MCF 10A (cell line): ENCODE results near the gene BIN1. TPM values are rescaled to one million over a fixed set of nuclear protein-coding genes. Genes with fewer than 3 reads are reported as not detected.
A peak's percentile ranks its signal among the peaks of the same experiment; 100 is the strongest.

Source experiments
- Bru-seq: library from RNA; stranded (reverse); fragments of 400-500 nt; gene quantifications from one replicate; lab custom pipeline; 2021; lab: Mats Ljungman, UMichigan
- BruChase-seq, 2 experiments: library from RNA; stranded (reverse); fragments of 400-500 nt; gene quantifications; one replicate each; lab custom pipeline; 2021; lab: Mats Ljungman, UMichigan
- BruUV-seq: library from RNA; stranded (reverse); fragments of 400-500 nt; replicated peaks from 2 replicates; lab custom pipeline; 2021; lab: Mats Ljungman, UMichigan
- CTCF ChIA-PET: fragments of 300-600 bp; sonication (Branson Sonifier 250); formaldehyde crosslinking; extraction: SDS; loops from one replicate; lab custom pipeline; 2021; ENCODE audit warnings: antibody characterized with exemption, inconsistent platforms; lab: Yijun Ruan, JAX
- POLR2A ChIA-PET: fragments of 300-600, 350-650 bp; sonication (Branson Sonifier 250); formaldehyde crosslinking; extraction: SDS; loops from one replicate; lab custom pipeline; 2020; ENCODE audit warnings: antibody characterized with exemption, inconsistent platforms; lab: Yijun Ruan, JAX
- DNase-seq: peaks from one replicate; pipeline ENCODE4 v3.0.0-alpha.2; 2018; ENCODE audit not compliant: unreplicated experiment
- H3K27ac Mint-ChIP-seq: one replicate; pipeline ENCODE4 v1.8.0; 2022; ENCODE audit warnings: mild to moderate bottlenecking, low read depth, mixed read lengths; ENCODE audit not compliant: unreplicated experiment
- H3K27me3 Mint-ChIP-seq: one replicate; pipeline ENCODE4 v1.8.0; 2022; ENCODE audit warnings: mixed read lengths; ENCODE audit not compliant: insufficient read depth, unreplicated experiment
- H3K36me3 Mint-ChIP-seq: one replicate; pipeline ENCODE4 v1.8.0; 2022; ENCODE audit warnings: mild to moderate bottlenecking, moderate library complexity, mixed read lengths; ENCODE audit not compliant: insufficient read depth, unreplicated experiment
- H3K4me1 Mint-ChIP-seq: one replicate; pipeline ENCODE4 v1.8.0; 2022; ENCODE audit warnings: mixed read lengths; ENCODE audit not compliant: insufficient read depth, unreplicated experiment
- H3K4me3 Mint-ChIP-seq: one replicate; pipeline ENCODE4 v1.8.0; 2022; ENCODE audit warnings: mild to moderate bottlenecking, moderate library complexity, mixed read lengths; ENCODE audit not compliant: unreplicated experiment
- H3K9me3 Mint-ChIP-seq: one replicate; pipeline ENCODE4 v1.8.0; 2022; ENCODE audit warnings: mixed read lengths; ENCODE audit not compliant: unreplicated experiment
- intact Hi-C: fragments of 100-400 bp; cut with micrococcal nuclease; formaldehyde crosslinking; loops from 2 replicates; pipeline ENCODE4 v1.14.1; 2022
- long read RNA-seq: library from polyadenylated mRNA; stranded (forward); transcript quantifications from one replicate; pipeline ENCODE4 v2.0.0, GENCODE V29; 2022
- total RNA-seq: library from RNA; stranded (reverse); gene quantifications from 2 replicates; pipeline ENCODE4 v1.2.3, GENCODE V29; 2022
- TF ChIP-seq, protein P1 (sequence below): fragments of 200-600 bp; IDR thresholded peaks from one replicate; pipeline ENCODE4 v1.8.0; 2022; ENCODE audit warnings: antibody characterized with exemption, mild to moderate bottlenecking; ENCODE audit not compliant: unreplicated experiment

BIN1 gene, protein sequence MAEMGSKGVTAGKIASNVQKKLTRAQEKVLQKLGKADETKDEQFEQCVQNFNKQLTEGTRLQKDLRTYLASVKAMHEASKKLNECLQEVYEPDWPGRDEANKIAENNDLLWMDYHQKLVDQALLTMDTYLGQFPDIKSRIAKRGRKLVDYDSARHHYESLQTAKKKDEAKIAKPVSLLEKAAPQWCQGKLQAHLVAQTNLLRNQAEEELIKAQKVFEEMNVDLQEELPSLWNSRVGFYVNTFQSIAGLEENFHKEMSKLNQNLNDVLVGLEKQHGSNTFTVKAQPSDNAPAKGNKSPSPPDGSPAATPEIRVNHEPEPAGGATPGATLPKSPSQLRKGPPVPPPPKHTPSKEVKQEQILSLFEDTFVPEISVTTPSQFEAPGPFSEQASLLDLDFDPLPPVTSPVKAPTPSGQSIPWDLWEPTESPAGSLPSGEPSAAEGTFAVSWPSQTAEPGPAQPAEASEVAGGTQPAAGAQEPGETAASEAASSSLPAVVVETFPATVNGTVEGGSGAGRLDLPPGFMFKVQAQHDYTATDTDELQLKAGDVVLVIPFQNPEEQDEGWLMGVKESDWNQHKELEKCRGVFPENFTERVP
- 22.4 and 29.6 TPM in 2 replicates for total RNA-seq
- Bru-seq, nascent RNA: percentile 40 among the genes with signal in this experiment
- percentile 47 among the genes with signal in this experiment for BruChase-seq, experiment 1, labeled RNA remaining after a 6-hour chase
- BruChase-seq, experiment 2, labeled RNA remaining after a 2-hour chase: percentile 48 among the genes with signal in this experiment
- long read RNA-seq, transcript BIN1-209 (15 exons, 2,293 nt): major isoform, 45 of 79 reads
- long read RNA-seq, transcript BIN1-211 (14 exons, 2,143 nt): minor isoform, 15 of 79 reads
- long read RNA-seq, transcript BIN1-204 (13 exons, 2,074 nt): minor isoform, 8 of 79 reads
- long read RNA-seq, partial matches to known transcripts: 4 of 79 reads
- long read RNA-seq, other reads (novel, unspliced or antisense): 7 of 79 reads

DNA sequence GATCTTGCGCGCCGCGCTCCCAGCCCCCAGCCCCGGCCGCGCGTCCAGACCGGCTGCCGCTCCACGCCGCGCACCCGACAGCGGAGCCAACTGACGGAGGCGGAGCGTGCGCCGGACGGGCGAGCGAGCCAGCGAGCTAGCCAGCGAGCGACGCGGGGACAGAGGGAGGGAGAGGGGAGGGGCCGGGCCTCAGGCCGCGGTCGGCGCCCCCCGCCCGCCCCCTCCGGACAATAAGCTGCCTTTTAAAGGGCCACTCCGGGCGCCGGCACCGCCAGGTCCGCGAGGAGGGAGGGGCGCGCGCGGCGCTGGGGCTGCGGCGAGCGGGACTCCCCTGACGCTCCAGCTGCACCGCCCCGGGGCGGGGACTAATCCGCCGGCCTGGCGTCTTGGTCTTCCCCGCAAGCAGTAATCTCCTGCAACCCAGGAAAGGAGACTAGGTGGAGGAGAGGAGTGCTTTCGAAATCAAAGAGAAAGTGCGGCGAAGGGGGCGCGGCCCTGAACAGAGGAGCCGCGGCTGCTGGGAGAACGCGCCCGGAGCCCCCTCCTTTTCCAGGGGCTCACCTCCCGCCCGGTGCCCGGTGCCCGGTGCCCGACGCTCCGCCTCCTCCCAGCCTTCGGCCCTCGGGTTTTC lies at the start of gene BIN1:
BIN1 (minus strand) TSS at position 164 of the 631 bp plus-strand sequence. CDS start 211 bp downstream, outside the sequence.
- Mint-ChIP-seq H3K4me3 (peak within 1 kb of the TSS; percentile 80), H3K9me3 (no peaks in the 10 kb centered on the region), H3K36me3 (peaks cover 5% of the 10 kb centered on the region), H3K27me3 (no peaks in the 10 kb centered on the region), H3K4me1 (peaks cover 19% of the 10 kb centered on the region), H3K27ac (no peak within 1 kb of the TSS)
- ChIA-PET POLR2A (interaction anchor here (0.5 to 2.9 kb wide), 11 partner anchors 13 to 1331 kb away, joined by 3 to 16 read pairs (median 3); partner anchors contain the start of gene ERCC3), CTCF (interaction anchor here (1.1 kb wide), 1 partner anchor 9 kb away, joined by 3 read pairs; no protein-coding TSS in a partner anchor)
- no TSS peak for BruUV-seq
- peak; percentile 88 for DNase-seq
- intact Hi-C loops: loop anchor here (1.0 kb wide), 2 partner anchors 23 to 39 kb away; no protein-coding TSS in a partner anchor
- TF ChIP-seq, protein P1, sequence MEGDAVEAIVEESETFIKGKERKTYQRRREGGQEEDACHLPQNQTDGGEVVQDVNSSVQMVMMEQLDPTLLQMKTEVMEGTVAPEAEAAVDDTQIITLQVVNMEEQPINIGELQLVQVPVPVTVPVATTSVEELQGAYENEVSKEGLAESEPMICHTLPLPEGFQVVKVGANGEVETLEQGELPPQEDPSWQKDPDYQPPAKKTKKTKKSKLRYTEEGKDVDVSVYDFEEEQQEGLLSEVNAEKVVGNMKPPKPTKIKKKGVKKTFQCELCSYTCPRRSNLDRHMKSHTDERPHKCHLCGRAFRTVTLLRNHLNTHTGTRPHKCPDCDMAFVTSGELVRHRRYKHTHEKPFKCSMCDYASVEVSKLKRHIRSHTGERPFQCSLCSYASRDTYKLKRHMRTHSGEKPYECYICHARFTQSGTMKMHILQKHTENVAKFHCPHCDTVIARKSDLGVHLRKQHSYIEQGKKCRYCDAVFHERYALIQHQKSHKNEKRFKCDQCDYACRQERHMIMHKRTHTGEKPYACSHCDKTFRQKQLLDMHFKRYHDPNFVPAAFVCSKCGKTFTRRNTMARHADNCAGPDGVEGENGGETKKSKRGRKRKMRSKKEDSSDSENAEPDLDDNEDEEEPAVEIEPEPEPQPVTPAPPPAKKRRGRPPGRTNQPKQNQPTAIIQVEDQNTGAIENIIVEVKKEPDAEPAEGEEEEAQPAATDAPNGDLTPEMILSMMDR: no peak

DNA sequence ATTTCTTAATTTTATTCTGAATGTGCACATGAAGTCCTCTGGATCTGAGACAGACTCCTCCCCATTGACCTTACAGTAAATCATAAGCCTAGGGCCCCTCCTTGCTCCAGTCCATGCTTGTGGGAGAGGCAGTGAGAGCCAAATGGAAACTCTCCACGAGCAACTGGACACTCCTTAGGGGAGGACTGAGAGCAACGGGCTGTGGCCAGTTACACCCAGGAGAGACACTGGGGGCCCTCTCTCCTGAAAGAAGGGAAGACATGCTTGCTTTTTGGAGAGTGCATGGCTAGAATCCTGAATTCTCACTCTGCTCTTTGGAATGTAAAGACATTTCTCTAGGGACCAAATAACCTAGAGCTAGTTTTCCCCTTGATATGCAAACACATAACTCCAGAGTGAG lies 49.0 kb upstream of the BIN1 start:
- no peak overlapping the region for H3K4me3 Mint-ChIP-seq
- BruUV-seq: no TSS peak
- ChIA-PET POLR2A (interaction anchor here (0.8 kb wide), 1 partner anchor 129 kb away, joined by 3 read pairs; no protein-coding TSS in a partner anchor), CTCF (no interaction called here)
- DNase-seq: peak; percentile 16
- no peaks in the 10 kb centered on the region for H3K27me3 Mint-ChIP-seq
- H3K4me1 Mint-ChIP-seq: peaks cover 9% of the 10 kb centered on the region
- no peaks in the 10 kb centered on the region for H3K36me3 Mint-ChIP-seq
- TF ChIP-seq, protein P1: no peak
- H3K9me3 Mint-ChIP-seq: no peaks in the 10 kb centered on the region
- H3K27ac Mint-ChIP-seq: no peak overlapping the region
- intact Hi-C loops: no loop called here

DNA sequence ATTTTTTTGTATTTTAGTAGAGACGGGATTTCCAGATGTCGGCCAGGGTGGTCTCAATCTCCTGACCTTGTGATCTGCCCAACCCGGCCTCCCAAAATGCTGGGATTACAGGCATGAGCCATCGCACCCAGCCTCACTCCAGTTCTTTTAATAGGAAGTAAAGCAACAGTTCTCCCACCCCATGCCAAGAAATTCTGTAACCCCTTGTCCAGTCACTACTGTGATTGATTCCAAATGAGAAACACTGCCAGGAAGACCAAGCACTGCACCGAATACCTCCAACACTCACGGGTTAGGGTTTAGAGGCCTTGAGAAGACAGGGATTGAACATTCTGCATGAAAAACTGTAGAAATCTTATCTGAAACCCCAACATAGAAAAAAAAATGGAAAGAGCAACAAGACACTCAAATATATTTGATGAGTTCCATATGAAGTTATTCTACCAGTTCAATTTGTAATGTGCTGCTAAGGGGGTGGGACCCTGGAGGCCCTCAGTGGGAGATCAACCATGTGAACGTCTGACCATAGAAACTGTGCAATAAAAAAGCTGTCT lies 48.2 kb upstream of the BIN1 start:
- no TSS peak for BruUV-seq
- Mint-ChIP-seq H3K27ac (no peak overlapping the region), H3K27me3 (no peaks in the 10 kb centered on the region), H3K36me3 (no peaks in the 10 kb centered on the region), H3K4me3 (no peak overlapping the region), H3K4me1 (peaks cover 9% of the 10 kb centered on the region), H3K9me3 (no peaks in the 10 kb centered on the region)
- TF ChIP-seq, protein P1: no peak
- POLR2A ChIA-PET: no interaction called here
- intact Hi-C loops: no loop called here
- CTCF ChIA-PET: no interaction called here
- DNase-seq: no peak
